HG02885 (cell line): ENCODE measurements around the gene NBPF1.
"Not testable (repeated sequence)": the region's sequence is repeated elsewhere in the genome, so short reads cannot be mapped to it uniquely, and the experiment has no call there.

Experiments
- ATAC-seq: cut with Tn5 transposase; IDR thresholded peaks from one replicate; pipeline ENCODE4 v1.9.1; 2021; ENCODE audit warnings: mild to moderate bottlenecking; ENCODE audit not compliant: unreplicated experiment, poor library complexity

Gene NBPF1

DNA sequence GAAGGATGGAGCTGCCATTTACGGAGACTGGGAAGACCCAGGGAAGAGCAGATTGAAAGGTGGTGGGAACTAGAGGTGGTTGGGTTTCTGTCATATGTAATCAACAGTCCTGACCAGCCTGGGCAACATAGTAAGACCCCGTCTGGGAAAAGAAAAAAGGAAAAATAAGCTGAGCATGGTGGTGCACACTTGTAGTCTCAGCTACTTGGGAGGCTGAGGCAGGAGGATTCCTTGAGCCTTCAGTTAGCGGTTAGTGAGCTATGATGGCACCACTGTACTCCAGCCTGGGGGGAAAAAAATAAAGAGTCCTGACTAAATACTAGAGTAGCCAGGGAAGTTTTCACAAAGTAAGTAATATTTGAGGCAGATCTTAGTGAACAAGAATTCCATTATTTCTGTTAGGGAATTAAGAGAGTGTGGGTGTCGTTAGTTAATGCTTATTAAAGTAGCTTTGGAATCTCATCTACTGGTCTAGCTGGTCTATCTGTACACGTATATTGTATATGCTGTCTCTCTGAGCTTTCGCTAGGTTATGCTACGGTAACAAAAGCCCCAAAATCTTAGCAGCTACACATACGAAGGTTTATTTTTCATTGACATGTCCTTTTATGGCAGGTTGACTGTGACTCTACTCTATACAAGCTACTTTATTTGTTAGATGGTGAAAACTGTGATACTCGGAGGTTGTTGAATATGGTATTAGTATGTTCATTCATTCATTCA, 4.4 kb downstream of the NBPF1 start:
- ATAC-seq, result no peak

DNA sequence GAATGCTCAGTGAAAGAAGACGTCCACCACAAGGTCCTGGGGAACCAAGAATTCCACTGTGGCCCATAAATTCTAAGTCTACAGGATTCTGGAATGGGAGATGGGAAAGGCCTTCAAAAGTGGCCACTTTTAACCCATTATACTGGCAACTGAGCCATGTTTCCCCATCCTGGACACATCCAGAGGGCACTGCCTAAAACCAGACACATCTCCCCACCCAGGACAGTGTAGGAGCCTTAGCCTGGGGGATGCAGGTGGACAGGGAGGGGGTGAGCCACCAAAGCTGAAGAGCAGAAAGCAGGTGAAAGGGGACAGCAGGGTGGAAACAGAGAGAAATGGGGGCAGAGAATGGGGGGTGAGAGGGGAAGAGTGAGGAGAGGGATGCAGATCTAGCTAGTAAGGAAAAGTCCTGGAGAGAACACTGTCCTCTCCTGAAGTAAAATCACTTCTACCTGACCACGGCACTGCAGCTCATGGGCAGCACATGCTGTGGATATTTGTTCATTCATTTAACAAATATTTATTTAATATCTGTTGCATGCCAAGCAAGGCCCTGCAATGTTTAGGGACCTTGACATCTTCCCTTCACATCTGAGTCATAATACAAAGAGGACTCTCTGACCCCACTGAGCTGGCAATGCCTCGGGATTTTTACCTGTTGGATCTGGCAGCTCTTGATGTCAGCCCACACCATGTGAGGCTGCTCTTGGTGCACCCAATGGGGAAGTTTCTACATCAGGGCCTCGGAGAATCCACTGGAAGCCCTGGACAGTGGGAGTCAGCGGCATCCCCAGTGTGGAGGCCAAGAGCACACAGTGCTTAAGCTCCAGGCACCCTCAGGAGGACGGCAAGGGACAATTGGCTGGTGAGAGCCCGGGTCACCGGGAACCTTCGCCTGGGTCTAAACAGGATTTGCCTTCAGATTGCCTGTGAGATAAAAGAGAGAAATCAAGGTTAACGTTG, 5.2 kb downstream of the NBPF1 start:
- ATAC-seq, result not testable (repeated sequence)

DNA sequence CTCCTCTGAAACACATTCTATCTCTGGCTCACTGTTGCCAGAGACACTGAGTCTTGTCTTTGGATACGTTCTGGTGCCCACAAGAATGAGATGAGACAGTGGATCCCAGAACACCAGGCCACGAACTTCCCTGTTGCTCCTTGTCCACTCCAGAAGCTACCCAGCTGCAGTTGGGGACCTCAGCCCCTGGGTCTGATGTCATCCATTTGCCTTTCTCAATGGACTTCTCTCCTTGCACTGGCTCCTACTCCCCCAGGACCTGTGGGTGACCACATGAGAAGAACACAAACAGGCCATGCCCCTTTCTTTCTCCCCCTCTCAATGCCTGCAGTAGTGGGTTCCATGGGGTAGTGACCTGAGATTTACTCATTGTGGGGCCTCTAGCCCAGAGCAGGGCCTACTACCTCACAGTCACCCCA, 5.9 kb downstream of the NBPF1 start:
- no peak for ATAC-seq

DNA sequence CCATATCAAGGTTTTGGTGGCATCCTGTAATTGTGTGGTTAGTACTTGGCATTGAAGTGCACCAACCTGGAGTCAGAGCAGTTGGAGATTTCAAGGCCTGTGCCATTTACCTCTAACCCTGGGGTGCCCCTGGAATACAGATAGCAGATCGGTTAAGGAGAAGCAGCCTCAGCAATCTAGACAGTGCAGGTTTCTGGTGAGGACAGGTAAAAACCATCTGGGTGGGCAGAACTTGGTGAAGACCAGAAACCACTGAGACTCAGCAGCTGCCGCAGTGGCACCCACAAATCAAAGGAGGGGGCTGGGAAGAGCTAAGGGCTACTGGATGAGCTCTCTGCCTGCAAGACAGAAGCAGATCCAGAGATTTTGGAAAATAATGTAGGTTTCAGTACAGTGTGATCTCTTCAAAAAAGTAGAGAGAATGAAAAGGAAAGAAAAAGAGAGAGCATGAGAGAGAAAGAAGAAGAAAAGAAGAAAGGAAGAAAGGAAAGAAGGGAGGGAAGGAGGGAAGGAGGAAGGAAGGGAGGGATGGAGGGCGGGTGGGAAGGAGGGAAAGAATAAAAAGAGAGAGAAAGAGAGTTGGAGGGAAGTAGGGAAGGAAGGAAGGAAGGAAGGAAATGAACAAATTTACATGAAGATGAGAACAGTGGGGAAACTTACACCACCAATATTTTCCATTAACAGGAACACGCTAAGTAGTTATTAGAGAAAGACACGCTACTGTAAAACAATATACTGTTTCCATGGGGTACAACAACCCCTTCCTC, 6.5 kb downstream of the NBPF1 start:
- ATAC-seq, result not testable (repeated sequence)

DNA sequence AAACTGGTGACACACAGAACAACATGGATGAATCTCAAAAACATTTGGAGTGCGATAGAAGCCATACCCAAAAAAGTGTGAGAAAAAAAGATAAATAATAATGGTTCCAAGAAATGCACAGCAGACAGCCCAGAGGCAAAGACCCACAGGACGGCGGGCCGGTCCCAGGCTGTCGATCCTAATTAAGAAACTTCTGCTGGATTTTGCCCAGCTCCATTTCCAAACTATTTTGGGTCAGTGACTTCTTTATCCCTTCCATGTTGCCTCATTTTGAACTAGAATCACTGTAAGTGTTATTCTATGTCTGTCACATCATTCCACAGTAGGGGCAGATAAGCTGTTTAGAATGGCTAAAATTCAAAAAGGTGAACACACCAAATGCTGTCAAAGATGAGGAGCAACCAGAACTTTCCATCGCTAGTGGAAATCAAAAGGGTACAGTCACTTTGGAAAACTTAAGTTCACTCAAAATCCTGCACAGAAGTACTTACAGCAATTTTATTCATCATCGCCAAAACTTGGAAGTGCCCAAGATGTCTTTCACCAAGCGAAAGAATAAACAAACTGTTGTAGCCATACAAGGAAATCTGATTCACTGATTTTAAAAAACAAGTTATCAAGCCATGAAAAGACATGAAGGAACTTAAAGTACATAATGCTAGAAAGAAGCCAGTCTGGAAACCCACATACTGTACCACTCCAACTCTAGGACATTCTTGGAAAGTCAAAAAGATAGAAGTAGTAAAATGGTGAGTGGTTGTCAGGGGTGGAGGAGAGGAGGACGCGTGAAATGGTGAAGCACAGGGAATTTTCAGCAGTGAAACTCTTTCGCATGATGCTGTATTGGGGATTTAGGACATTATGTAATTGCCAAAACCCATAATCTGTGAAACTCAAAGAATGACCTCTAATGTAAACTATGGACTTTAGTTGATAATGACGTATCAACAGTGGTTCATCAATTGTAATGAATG, 7.5 kb downstream of the NBPF1 start:
- ATAC-seq, result no peak

DNA sequence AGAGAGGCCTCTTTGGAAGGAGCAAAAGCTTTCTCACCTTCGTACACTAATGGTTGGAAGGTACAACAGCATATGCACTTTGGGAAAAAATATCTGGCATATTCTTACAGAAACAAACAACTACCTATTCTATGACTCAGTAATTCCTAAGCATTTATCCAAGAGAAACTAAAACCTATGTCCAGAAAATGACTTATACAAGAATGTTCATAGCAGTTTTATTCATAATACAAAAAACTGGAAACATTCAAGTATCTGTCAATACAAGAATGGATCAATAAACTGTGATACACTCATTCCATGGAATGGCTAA, 8.2 kb downstream of the NBPF1 start:
- ATAC-seq, result no peak

DNA sequence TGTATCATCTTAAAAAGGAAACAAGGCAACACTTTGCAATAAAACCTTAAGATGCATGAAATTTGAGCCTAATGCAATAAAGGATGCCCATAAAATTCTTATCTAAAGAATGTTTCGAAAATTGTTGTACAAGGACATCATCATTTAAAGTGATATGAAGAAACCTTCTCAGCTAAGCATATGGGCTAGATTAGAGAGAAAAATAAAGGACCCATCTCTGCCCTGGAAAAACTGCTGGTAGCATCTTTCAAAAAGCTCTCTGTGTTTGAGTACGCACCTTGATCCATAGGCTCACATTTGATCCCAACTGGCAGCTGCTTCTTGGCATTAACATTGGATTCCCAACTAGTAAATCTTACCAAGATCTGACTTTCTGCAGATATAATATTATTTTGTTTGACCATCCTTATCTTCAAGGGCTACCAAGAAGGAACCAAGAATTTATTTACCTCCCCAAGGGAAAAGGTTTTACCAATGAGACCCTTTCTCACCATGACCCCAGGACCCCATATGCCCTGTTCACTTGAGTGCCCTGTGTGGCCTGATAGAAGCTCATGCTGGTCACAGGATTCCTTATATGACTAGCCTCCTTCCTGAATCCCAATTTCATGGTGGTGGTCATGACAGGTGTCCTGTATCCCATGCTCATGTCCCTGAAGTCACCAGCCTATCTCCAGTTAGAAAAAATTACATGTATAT, 8.7 kb downstream of the NBPF1 start:
- not testable (repeated sequence) for ATAC-seq

DNA sequence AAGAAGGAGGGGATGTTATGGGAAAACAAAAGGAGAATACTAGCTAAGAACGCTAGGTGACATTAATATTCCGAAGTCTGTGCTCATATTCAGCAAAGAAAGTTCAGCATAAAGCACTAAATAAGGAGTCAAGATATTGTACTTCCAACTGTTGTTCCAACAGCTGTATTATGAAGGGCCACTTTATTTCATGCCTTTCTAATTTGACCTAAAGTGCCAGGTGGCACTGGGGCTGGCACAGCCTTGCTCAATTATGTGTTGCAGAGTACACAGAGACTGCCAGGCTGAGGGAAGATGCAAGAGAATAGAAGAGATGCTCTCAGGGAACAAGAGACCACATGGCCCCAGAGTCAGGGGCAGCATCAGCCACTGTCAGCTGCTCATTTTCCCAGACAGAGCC, 9.7 kb downstream of the NBPF1 start:
- not testable (repeated sequence) for ATAC-seq

DNA sequence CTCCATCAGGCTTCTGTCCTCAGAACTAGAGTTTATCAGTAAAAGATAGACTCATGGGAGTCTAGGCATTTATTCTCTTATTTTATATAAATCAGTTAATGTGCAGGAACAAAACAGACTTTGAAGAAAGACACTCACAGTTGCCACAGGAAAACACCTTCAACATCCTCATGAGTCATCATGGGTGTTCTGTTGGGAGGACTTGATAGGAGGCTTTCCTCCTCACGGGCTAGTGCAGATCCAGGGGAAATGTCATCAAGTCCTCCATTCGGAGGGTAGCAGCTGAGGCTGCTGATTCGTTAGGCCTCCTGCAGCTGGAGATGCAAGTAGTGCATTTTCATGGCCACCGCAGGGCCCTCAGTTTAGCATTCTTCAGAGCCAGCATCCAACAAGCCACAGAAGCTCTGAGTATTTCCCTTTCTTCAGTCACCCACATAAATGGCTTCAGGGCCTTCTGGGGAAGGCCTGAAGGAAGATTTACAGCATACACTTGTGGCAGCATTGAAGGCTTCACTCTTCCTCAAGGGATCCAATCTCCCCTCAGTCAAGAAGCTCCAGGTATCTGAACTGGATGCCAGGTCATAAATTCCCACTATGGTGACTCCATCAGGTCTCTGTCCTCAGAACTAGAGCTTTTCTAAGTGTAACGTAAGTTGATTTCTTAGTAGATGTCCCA, 10.9 kb downstream of the NBPF1 start:
- ATAC-seq, result not testable (repeated sequence)

DNA sequence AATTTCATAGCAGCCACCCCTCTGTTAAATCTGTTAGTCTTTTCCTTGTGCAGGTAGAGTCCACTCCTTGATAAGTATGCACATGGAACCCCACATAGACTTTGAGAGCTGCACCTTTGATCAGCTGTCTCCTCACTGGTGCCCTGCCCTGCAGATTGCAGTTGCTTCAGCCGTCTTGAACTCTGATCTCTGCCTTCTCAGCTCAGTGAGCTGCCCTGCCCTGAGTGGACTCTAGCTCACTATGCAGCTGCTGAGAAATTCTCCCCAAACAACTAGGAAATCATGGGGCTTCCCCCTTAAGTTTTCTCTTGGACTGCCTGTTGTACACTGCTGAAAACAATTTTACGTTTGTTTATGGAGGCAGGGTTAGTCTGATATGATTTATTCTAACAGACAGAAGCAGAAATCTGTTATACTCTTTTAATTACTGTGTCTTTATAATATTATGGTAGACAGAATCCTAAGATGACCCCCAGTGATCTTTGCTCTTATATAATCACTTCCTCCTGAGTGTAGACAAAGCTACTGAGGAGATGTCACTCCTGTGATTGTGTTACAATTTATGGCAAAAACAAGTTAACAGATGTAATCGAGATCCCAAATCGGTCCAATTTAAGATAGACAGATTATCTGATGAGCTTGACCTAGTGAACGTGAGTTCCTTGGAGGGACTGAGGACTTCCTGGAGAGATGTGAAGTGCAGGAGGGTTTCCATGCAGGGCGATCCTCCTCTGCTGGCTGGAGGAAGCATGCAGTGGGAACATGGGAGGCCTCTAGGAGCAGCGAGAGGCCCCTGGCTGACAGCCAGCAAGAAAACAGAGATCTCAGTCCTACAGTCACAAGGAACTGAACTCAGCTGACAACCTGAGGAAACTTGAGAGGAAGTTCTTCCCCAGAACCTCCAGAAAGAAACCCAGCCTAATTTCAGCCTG, 12.2 kb downstream of the NBPF1 start:
- ATAC-seq, result not testable (repeated sequence)

DNA sequence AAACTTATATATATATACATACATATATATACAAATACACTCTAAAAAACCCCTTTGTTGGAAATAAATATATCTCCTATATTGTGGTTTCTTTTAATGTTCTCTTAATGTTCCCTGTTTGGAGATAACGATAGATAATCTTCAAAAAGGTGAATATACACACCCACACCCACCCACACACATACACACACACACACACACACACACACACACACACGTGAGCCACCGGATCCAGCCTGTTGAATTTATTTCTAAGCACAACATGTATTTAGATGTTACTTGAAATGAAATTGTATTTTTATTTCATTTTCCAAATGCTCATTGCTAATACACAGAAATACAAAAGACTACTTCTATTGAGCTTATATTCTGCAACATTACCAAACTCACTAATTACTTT, 14.0 kb downstream of the NBPF1 start:
- not testable (repeated sequence) for ATAC-seq

DNA sequence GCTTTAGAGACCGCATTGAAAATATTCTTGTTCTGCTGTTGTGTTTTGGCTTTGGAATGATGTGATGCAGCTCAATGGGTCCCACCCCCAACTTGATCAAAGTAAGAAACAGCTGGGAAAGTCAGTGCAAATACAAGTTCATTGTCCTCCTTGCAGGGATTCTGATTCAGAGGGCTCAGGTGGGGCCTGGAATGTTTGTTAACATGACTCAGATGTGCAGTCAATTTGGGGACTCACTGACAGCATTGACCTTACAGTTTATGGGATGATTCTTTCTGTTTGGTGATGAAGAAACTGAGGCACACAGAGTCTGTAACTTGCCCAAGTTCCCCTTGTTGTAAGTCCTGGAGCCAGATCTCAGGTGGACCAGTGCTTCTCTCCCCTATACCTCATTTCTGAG, 18.1 kb downstream of the NBPF1 start:
- not testable (repeated sequence) for ATAC-seq

DNA sequence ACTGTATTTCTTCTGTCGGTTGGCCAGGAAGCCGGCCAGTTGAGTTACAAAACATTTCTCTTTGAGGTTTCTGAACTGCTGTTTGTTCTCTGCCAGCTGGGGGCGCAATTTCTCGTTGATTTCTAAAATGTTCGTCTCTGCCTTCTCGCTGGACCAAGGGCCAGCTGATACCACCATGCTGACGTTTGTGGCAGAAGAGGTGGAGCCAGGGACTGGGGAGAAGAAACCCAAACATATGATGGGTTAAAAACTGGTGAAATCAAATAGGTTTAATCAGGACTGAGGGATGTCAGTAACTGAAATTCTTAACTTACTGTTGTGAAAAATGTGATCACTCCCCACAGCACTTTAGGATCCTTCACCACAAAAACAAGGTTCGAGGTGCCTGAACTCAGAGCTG, 21.5 kb downstream of the NBPF1 start:
- not testable (repeated sequence) for ATAC-seq

DNA sequence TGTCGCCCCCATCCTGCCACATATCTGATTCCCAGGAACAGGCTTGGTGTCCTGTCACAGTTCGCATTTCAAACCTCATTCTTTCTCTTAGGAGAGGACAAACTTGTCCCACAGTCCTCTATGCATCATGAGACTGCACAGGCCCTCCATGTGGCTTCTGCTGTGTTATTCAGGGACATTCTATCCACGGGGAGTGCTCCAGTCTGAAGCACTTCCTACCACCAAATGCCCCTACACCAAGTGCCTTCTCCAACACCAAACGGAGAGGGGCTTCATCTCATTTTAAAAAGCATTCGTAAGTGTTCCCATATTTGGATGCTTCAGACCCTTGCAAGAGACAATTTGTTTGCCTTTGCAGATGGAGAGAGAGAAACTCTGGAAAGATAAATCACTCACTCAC, 25.3 kb downstream of the NBPF1 start:
- ATAC-seq, result not testable (repeated sequence)

DNA sequence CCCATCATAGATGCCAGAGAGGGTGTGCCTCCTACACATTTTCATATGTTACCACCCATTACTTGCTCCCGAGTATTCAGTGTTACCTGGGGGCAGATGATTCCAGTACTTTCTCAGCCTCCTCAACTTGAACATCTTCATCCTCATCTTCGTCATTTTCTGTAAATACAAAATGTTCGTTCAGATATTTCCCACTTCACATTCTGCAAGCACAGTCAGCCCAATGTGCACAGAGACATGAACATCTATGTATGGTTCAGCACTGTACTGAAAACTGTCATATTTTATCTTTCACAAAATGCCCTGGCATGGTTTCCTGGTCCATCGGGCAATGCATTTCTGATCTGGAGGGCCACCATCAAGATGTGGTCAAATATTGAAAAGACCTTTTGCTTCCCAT, 25.7 kb downstream of the NBPF1 start:
- ATAC-seq, result not testable (repeated sequence)

DNA sequence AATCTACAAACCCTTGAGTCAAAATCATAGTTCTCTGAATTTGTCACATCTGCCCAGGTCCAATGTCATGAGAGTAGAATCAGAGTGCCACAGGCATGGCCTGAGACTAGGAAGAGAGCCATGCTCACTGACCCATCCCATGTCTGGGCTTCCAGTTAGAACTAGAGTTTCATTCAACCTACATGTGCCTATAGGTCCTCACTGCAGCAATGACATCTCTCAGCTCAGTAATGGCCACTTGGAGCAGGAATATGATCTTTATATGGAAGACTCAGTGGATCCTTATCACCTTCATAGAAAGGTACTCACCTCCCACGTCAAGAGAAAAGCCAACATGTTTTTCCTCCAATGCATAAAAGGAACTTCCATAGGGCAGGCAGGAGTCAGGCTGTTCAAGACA, 48.0 kb downstream of the NBPF1 start:
- ATAC-seq, result not testable (repeated sequence)

DNA sequence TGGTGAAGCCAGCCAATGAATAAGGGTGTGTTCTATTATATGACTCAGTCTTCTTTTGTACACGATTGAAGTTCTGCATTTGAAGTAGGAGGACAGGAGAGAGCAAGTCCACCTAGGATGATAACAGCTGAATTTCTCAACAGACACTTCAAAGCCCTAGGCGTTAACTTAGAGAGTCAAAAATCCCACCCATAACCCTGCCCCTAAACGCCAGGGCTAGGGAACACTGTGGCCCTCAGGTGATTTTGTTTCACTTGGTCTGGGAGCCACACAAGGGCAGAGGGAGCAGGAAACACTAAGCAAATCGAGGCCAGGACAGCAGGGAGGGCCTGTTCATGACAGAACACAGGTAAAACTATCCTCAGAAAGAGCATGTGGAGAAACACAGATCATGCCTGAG, 52.3 kb downstream of the NBPF1 start:
- ATAC-seq, result not testable (repeated sequence)
